ENCODE data around the gene TIAM1.

TIAM1 gene

GRCh38 chr21:31284797-31285397 is 59.2 kb downstream of the TIAM1 start:
- no peak for TF ChIP-seq CTCF (conservative IDR thresholded peaks at IDR 0.05)
- H3K27ac ChIP-seq, result no peak overlapping the region

GRCh38 chr21:31283025-31283424 is 61.0 kb downstream of the TIAM1 start:
- H3K27ac ChIP-seq, result no peak overlapping the region
- no peak for TF ChIP-seq CTCF (conservative IDR thresholded peaks at IDR 0.05)

GRCh38 chr21:31282095-31282709 is 61.9 kb downstream of the TIAM1 start:
- H3K27ac ChIP-seq, result no peak overlapping the region
- no peak for TF ChIP-seq CTCF (conservative IDR thresholded peaks at IDR 0.05)

GRCh38 chr21:31281561-31281960 is 62.5 kb downstream of the TIAM1 start:
- TF ChIP-seq CTCF (conservative IDR thresholded peaks at IDR 0.05), result no peak
- no peak overlapping the region for H3K27ac ChIP-seq

GRCh38 chr21:31279986-31280385 is 64.1 kb downstream of the TIAM1 start:
- TF ChIP-seq CTCF (conservative IDR thresholded peaks at IDR 0.05), result no peak

GRCh38 chr21:31279214-31279613 is 64.8 kb downstream of the TIAM1 start:
- no peak overlapping the region for H3K27ac ChIP-seq
- TF ChIP-seq CTCF (conservative IDR thresholded peaks at IDR 0.05), result no peak

More at GRCh38 chr21:31279986-31280385, 64.1 kb downstream of the TIAM1 start:
- no peak overlapping the region for H3K27ac ChIP-seq

- no peak overlapping the region for H3K27ac ChIP-seq
Observed at GRCh38 chr21:31278511-31279130, 65.4 kb downstream of the TIAM1 start.

More at GRCh38 chr21:31278511-31279130, 65.4 kb downstream of the TIAM1 start:
- no peak for TF ChIP-seq CTCF (conservative IDR thresholded peaks at IDR 0.05)

All from VCaP (cell line).